ENCODE measurements around the gene LRG1. TPM values are rescaled to one million over a fixed set of nuclear protein-coding genes. Genes with fewer than 3 reads are reported as not detected.

The LRG1 gene
- total RNA-seq, 1 donor, result not detected

DNA sequence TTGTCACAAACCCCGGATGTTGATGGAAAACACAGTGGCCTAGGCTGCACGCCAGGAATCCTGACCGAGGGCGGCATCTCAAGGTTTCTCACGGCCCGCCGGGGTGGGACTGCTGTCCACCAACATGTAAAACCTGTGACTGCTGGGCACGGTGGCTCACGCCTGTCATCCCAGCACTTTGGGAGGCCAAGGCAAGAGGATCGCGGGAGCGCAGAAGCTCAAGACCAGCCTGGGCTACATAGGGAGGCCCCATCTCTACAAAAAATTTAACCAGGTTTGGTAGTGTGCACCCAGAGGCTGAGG is 32.7 kb downstream of the LRG1 start:
- H3K27me3 ChIP-seq (ENCODE audit: insufficient read depth, low read length), result no peaks in the 10 kb centered on the region
- no peak overlapping the region for H2AFZ ChIP-seq (ENCODE audit: low read length)

DNA sequence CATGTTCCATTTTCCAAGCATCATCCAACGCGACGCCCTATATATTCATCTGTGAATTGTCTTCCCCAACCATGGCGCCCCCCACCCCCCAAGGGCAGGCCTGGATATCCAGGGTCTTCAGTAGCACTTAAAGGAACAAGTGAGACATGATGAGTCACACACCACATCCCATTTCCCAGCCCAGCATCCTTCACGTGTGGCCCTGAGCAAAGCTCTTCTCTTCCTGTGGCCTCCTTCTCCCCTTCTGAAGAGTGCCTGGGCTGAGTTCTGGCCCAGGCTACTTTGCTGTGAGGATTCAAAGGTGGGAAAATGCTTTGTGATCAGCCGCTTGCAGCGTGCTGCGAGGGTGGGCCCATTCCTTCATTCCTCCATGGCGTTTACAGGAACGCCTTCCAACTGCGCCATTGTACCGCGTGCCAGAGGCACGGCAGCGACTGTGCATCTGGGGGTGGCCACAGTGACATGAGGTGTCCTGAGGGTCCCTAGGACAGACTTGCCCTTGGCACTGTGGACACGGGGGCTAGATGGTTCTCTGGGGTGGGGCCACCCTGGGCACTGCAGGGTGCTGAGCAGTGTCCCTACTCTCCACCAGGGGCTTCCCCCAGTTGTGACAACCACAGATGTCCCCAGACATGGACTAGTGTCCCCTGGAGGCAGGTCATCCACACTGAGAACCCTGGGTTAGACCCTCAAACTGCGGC is 33.2 kb downstream of the LRG1 start:
- Histone ChIP-seq H2AFZ (ENCODE audit: low read length) (no peak overlapping the region), H3K27ac (ENCODE audit: low read depth, low read length) (peak overlapping the region; percentile 39), H3K4me3 (ENCODE audit: insufficient read depth, low read length) (no peak overlapping the region), H3K4me1 (ENCODE audit: insufficient read depth, low read length) (peaks cover 6% of the 10 kb centered on the region), H3K79me2 (ENCODE audit: insufficient read depth, low read length) (no peaks in the 10 kb centered on the region), H3K4me2 (ENCODE audit: insufficient read depth, low read length) (no peak overlapping the region), H4K20me1 (ENCODE audit: insufficient read depth, low read length) (peaks cover 7% of the 10 kb centered on the region), H3K9me3 (ENCODE audit: low read depth, low read length) (no peaks in the 10 kb centered on the region), H3K36me3 (ENCODE audit: insufficient read depth, low read length) (peaks cover 11% of the 10 kb centered on the region), H3K27me3 (ENCODE audit: insufficient read depth, low read length) (no peaks in the 10 kb centered on the region)
- TF ChIP-seq, protein P1, sequence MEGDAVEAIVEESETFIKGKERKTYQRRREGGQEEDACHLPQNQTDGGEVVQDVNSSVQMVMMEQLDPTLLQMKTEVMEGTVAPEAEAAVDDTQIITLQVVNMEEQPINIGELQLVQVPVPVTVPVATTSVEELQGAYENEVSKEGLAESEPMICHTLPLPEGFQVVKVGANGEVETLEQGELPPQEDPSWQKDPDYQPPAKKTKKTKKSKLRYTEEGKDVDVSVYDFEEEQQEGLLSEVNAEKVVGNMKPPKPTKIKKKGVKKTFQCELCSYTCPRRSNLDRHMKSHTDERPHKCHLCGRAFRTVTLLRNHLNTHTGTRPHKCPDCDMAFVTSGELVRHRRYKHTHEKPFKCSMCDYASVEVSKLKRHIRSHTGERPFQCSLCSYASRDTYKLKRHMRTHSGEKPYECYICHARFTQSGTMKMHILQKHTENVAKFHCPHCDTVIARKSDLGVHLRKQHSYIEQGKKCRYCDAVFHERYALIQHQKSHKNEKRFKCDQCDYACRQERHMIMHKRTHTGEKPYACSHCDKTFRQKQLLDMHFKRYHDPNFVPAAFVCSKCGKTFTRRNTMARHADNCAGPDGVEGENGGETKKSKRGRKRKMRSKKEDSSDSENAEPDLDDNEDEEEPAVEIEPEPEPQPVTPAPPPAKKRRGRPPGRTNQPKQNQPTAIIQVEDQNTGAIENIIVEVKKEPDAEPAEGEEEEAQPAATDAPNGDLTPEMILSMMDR (IDR thresholded peaks at IDR 0.05; ENCODE audit: extremely low read depth, low read depth, low read length), result no peak
- peak; percentile 99 for DNase-seq (ENCODE audit: insufficient read length, low spot score, missing footprints)

More for the DNA sequence above, 32.7 kb downstream of the LRG1 start:
- TF ChIP-seq, protein P1 (IDR thresholded peaks at IDR 0.05; ENCODE audit: extremely low read depth, low read depth, low read length), result no peak
- no peaks in the 10 kb centered on the region for H3K79me2 ChIP-seq (ENCODE audit: insufficient read depth, low read length)
- peaks cover 6% of the 10 kb centered on the region for H3K4me1 ChIP-seq (ENCODE audit: insufficient read depth, low read length)
- H3K4me3 ChIP-seq (ENCODE audit: insufficient read depth, low read length), result no peak overlapping the region
- H4K20me1 ChIP-seq (ENCODE audit: insufficient read depth, low read length), result peaks cover 7% of the 10 kb centered on the region
- peaks cover 11% of the 10 kb centered on the region for H3K36me3 ChIP-seq (ENCODE audit: insufficient read depth, low read length)
- H3K27ac ChIP-seq (ENCODE audit: low read depth, low read length), result no peak overlapping the region
- H3K4me2 ChIP-seq (ENCODE audit: insufficient read depth, low read length), result no peak overlapping the region
- DNase-seq (ENCODE audit: insufficient read length, low spot score, missing footprints), result no peak
- H3K9me3 ChIP-seq (ENCODE audit: low read depth, low read length), result no peaks in the 10 kb centered on the region

DNA sequence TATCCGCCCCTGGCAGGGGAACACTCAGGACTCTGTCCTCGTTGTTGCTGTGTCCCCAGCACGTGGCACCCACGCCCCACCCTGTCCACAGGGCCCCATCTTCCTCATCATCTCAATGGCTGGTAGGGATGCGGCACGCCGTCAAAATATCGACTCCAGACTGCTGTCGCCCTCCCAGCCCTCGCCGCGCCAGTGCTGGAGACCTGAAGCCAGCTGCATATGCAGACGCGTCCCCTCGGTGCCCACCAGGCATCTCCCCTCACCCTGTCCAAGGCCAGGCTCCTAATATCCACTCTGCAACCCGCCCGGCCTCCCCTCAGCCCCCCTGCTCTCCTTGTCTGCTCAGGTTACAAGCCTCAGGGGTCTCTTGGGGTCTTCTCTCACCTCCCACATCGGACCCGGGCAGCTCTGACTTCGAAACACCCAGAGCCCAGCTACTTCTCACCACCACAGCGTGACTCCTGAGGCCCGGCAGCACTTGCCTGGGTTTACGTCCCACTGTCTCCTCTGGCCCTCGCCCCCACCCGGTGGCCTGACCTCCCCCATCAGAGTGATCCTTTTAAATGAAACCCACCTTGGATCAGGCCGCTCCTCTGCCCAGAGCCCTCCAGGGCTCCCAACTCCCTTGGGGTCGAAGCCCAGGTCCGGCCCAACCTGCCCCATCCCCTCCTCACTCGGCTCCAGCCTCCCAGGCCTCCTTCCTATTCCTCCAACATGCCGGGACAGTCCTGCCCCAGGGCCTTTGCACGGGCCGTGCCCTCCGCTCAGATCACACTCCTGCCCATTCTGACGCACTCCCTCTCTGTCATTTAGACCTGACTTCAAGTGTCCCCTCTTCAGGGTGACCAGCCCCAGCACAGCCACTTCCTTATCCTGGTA is 34.0 kb downstream of the LRG1 start:
- H3K79me2 ChIP-seq (ENCODE audit: insufficient read depth, low read length), result no peaks in the 10 kb centered on the region
- no peak overlapping the region for H2AFZ ChIP-seq (ENCODE audit: low read length)
- H3K4me1 ChIP-seq (ENCODE audit: insufficient read depth, low read length), result peaks cover 6% of the 10 kb centered on the region
- TF ChIP-seq, protein P1 (IDR thresholded peaks at IDR 0.05; ENCODE audit: extremely low read depth, low read depth, low read length), result no peak
- no peak overlapping the region for H3K4me3 ChIP-seq (ENCODE audit: insufficient read depth, low read length)
- no peak overlapping the region for H3K4me2 ChIP-seq (ENCODE audit: insufficient read depth, low read length)
- no peaks in the 10 kb centered on the region for H3K27me3 ChIP-seq (ENCODE audit: insufficient read depth, low read length)
- H3K27ac ChIP-seq (ENCODE audit: low read depth, low read length), result no peak overlapping the region
- DNase-seq (ENCODE audit: insufficient read length, low spot score, missing footprints), result no peak
- H4K20me1 ChIP-seq (ENCODE audit: insufficient read depth, low read length), result peaks cover 7% of the 10 kb centered on the region
- peaks cover 11% of the 10 kb centered on the region for H3K36me3 ChIP-seq (ENCODE audit: insufficient read depth, low read length)
- no peaks in the 10 kb centered on the region for H3K9me3 ChIP-seq (ENCODE audit: low read depth, low read length)
